T-helper 17 cell (primary cell): ENCODE measurements around the gene GALNT1. TPM values are rescaled to one million over a fixed set of nuclear protein-coding genes. Genes with fewer than 3 reads are reported as not detected.

Experiments used
- ATAC-seq: fragments of 150-1000 bp; cut with Tn5 transposase; 2 replicates; pipeline ENCODE4 v1.10.0; 2021; ENCODE audit warnings: mild to moderate bottlenecking, moderate library complexity
- DNase-seq, 3 donors: peaks; one replicate each; pipeline versions ENCODE4 v3.0.0 to v3.0.0-alpha.2; 2020 to 2021
- H3K9me3 ChIP-seq: one replicate; pipeline ENCODE4 v1.7.0; 2013; ENCODE audit warnings: low read length, mild to moderate bottlenecking; ENCODE audit not compliant: control insufficient read depth, poor library complexity, severe bottlenecking
- H3K27ac Mint-ChIP-seq: one replicate; pipeline ENCODE4 v1.8.0; 2022; ENCODE audit warnings: mild to moderate bottlenecking, moderate library complexity, mixed read lengths
- H3K27me3 Mint-ChIP-seq: one replicate; pipeline ENCODE4 v1.8.0; 2022; ENCODE audit warnings: mixed read lengths
- H3K36me3 Mint-ChIP-seq: one replicate; pipeline ENCODE4 v1.8.0; 2022; ENCODE audit warnings: low read depth, mixed read lengths
- H3K4me1 Mint-ChIP-seq: one replicate; pipeline ENCODE4 v1.8.0; 2022; ENCODE audit warnings: mild to moderate bottlenecking, mixed read lengths
- H3K4me3 Mint-ChIP-seq: one replicate; pipeline ENCODE4 v1.8.0; 2022; ENCODE audit warnings: mild to moderate bottlenecking, moderate library complexity, mixed read lengths
- total RNA-seq, 4 donors: library from RNA in 2 of 4; stranded (reverse) in 2 of 4; gene quantifications; one replicate each; pipeline ENCODE4 v1.2.3 and lab custom pipeline; 2022 to 2026

GALNT1 gene
- total RNA-seq, 2 donors from 2014 or later: 23.7 to 28.3 TPM

GRCh38 chr18:35637227-35637626 lies 55.7 kb downstream of the GALNT1 start:
- no peak overlapping the region for H3K4me3 Mint-ChIP-seq
- no peak overlapping the region for H3K27ac Mint-ChIP-seq

GRCh38 chr18:35639296-35639695 lies 57.8 kb downstream of the GALNT1 start:
- Mint-ChIP-seq H3K36me3 (peaks cover 5% of the 10 kb centered on the region), H3K4me3 (no peak overlapping the region), H3K4me1 (peaks cover 2% of the 10 kb centered on the region), H3K27me3 (no peaks in the 10 kb centered on the region), H3K27ac (no peak overlapping the region)
- no peaks in the 10 kb centered on the region for H3K9me3 ChIP-seq
- DNase-seq (no peak), ATAC-seq (no peak)

More at GRCh38 chr18:35637227-35637626, 55.7 kb downstream of the GALNT1 start:
- H3K9me3 ChIP-seq: no peaks in the 10 kb centered on the region
- H3K27me3 Mint-ChIP-seq: no peaks in the 10 kb centered on the region
- peaks cover 5% of the 10 kb centered on the region for H3K36me3 Mint-ChIP-seq
- H3K4me1 Mint-ChIP-seq: peaks cover 2% of the 10 kb centered on the region
- DNase-seq: no peak
- no peak for ATAC-seq

GRCh38 chr18:35641467-35641866 lies 59.9 kb downstream of the GALNT1 start:
- no peak overlapping the region for H3K4me3 Mint-ChIP-seq
- H3K27me3 Mint-ChIP-seq: no peaks in the 10 kb centered on the region

DNA sequence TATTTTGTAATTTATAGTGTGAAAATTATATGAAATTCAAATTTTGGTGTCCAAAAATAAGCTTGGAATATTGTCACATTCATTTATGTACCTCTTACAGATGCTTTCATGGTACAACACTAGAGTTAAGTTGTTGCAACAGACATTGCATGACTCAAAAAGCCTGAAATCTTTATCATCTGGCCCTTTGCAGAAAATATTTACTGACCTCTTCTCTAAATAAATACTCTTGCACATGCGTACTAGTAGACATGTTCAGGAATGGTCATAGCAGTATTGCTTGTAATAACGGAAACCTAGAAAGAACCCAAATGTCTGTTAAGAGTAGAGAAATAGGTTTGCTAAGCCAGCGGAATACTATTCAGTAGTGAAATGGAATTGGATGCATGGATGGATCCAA lies 60.4 kb downstream of the GALNT1 start:
- ATAC-seq: no peak

More at GRCh38 chr18:35641467-35641866, 59.9 kb downstream of the GALNT1 start:
- no peaks in the 10 kb centered on the region for H3K9me3 ChIP-seq
- no peak for DNase-seq
- no peak for ATAC-seq
- Mint-ChIP-seq H3K27ac (no peak overlapping the region), H3K36me3 (peaks cover 3% of the 10 kb centered on the region), H3K4me1 (peaks cover 2% of the 10 kb centered on the region)

DNA sequence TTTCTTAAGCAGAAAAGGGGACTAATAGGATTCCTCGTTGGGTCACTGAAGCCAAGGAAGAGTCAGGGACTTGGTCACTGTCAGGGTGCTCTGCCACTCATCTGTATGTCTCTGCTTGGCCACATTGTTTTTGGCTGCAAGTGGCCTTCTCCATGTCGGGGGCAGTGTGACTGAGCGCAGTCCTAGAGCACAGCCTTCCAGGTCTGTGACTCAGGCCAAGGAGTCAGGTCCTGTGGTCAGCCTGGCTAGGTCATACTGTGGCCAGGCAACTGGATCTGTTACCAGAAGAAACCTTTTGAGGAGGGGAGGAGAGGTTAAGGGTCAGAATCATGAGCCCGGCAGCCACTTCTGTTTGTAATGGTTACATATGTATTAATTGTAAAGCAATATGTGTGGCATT lies 61.3 kb downstream of the GALNT1 start:
- no peaks in the 10 kb centered on the region for H3K36me3 Mint-ChIP-seq
- no peak for DNase-seq
- no peak for ATAC-seq
- no peaks in the 10 kb centered on the region for H3K27me3 Mint-ChIP-seq
- H3K4me1 Mint-ChIP-seq: peaks cover 2% of the 10 kb centered on the region
- no peak overlapping the region for H3K4me3 Mint-ChIP-seq
- H3K27ac Mint-ChIP-seq: no peak overlapping the region
- H3K9me3 ChIP-seq: no peaks in the 10 kb centered on the region

More for the DNA sequence above, 60.4 kb downstream of the GALNT1 start:
- DNase-seq: no peak
- H3K4me1 Mint-ChIP-seq: peaks cover 2% of the 10 kb centered on the region
- H3K27me3 Mint-ChIP-seq: no peaks in the 10 kb centered on the region
- H3K36me3 Mint-ChIP-seq: peaks cover under 1% of the 10 kb centered on the region
- H3K4me3 Mint-ChIP-seq: no peak overlapping the region
- H3K9me3 ChIP-seq: no peaks in the 10 kb centered on the region
- no peak overlapping the region for H3K27ac Mint-ChIP-seq

GRCh38 chr18:35646449-35646848 lies 64.9 kb downstream of the GALNT1 start:
- Mint-ChIP-seq H3K36me3 (no peaks in the 10 kb centered on the region), H3K4me1 (peaks cover 4% of the 10 kb centered on the region), H3K27ac (no peak overlapping the region), H3K27me3 (no peaks in the 10 kb centered on the region), H3K4me3 (no peak overlapping the region)
- DNase-seq: no peak
- no peak for ATAC-seq
- H3K9me3 ChIP-seq: no peaks in the 10 kb centered on the region

- no peak for ATAC-seq
- no peaks in the 10 kb centered on the region for H3K9me3 ChIP-seq
- no peak overlapping the region for H3K27ac Mint-ChIP-seq
- H3K4me1 Mint-ChIP-seq: peaks cover 20% of the 10 kb centered on the region
- peaks cover 4% of the 10 kb centered on the region for H3K36me3 Mint-ChIP-seq
- DNase-seq: no peak
- H3K27me3 Mint-ChIP-seq: no peaks in the 10 kb centered on the region
- H3K4me3 Mint-ChIP-seq: no peak overlapping the region
Observed at GRCh38 chr18:35653392-35654135, 72.0 kb downstream of the GALNT1 start.

DNA sequence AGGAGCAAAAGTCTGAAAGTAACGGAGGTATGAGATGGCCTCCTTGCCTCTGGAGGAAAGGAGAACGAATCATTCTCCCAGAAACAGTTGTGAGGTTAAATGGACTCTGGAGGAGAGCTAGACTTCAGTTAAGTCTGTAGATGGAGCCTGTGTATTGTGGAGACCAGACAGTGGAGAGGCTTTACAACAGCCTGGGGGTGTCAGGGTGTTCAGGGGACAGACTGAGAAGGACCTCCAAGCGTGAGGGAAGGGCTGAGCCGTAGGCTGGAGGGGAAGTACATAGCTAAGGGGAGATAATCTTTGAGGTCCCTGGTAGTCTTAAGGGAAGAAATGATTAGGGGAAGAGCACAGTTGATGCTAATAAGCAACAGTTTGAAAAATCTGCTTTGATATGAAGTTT lies 76.6 kb downstream of the GALNT1 start:
- no peak for ATAC-seq

DNA sequence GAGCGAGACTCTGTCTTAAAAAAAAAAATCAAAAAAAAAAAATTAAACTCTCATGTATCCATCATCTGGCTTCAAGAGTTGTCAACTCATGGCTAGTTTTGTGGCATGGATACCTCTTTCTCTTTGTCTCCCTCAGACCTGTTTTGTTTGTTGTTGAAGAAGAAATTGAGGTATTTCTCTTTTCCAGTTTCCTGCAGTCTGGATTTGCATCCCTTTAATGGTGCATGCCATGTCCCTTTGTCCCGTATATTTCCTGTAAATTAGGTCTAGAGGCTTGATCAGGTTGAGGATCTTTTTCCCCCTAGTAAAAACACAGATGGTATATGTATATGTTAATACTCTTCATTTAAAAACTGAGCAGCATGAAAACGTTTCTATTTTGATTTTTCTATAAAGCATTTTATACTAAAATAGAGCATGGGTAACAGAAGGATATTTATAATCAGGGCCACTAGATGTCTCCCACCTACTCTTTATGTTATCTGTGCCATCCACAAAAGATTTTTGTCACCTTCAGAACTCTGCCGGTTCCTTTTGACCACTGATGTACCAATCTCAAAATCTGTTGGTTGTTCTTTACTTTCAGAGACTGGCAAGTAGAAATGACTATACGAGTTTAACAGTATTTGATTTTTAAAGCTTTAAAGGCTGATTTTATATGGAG lies 80.1 kb downstream of the GALNT1 start:
- H3K9me3 ChIP-seq: no peaks in the 10 kb centered on the region
- ATAC-seq: no peak
- H3K36me3 Mint-ChIP-seq: peaks cover 13% of the 10 kb centered on the region
- no peak for DNase-seq
- no peak overlapping the region for H3K4me3 Mint-ChIP-seq
- H3K4me1 Mint-ChIP-seq: no peaks in the 10 kb centered on the region
- no peaks in the 10 kb centered on the region for H3K27me3 Mint-ChIP-seq
- no peak overlapping the region for H3K27ac Mint-ChIP-seq

More for the DNA sequence above, 76.6 kb downstream of the GALNT1 start:
- no peak overlapping the region for H3K27ac Mint-ChIP-seq
- H3K27me3 Mint-ChIP-seq: no peaks in the 10 kb centered on the region
- H3K4me1 Mint-ChIP-seq: peaks cover 7% of the 10 kb centered on the region
- H3K4me3 Mint-ChIP-seq: no peak overlapping the region
- DNase-seq: no peak
- peaks cover 3% of the 10 kb centered on the region for H3K36me3 Mint-ChIP-seq
- H3K9me3 ChIP-seq: no peaks in the 10 kb centered on the region

DNA sequence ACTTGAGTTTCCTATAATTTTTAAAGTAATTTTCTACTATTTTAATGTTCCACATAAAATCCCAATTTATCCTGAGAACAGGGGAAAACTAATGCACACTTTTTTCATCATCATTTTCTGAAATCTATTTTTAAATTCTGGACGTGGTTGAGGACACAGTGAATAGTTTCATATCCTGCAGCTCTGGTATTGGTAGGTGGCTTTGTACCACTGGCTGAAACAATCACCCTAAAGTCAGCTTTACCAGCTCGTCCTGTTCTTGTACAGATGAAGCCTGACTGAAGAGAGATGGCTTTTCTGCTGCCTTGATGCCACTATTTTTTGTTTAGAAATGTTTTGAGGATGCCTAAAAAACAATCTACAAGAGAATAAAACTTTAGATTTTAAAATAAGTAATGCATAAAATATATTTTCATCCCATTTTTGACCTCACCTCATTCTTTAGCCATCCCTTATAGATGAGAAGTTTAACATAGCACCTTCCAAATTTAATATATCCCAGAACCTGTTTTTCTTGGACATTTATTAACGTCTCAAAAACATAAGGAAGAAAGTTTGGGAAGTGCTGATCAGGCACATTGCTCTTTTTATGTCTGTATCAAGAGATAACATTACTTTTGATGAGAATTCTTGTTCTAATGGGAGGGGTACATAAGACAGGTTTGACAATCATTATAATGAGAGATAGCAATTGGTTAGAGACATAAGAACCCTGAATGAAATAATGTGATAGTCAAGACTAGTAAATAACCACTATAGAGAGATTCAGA lies 80.9 kb downstream of the GALNT1 start:
- no peaks in the 10 kb centered on the region for H3K9me3 ChIP-seq
- ATAC-seq: no peak
- Mint-ChIP-seq H3K4me1 (no peaks in the 10 kb centered on the region), H3K27me3 (no peaks in the 10 kb centered on the region), H3K4me3 (no peak overlapping the region), H3K36me3 (peaks cover 17% of the 10 kb centered on the region), H3K27ac (no peak overlapping the region)
- DNase-seq: no peak

DNA sequence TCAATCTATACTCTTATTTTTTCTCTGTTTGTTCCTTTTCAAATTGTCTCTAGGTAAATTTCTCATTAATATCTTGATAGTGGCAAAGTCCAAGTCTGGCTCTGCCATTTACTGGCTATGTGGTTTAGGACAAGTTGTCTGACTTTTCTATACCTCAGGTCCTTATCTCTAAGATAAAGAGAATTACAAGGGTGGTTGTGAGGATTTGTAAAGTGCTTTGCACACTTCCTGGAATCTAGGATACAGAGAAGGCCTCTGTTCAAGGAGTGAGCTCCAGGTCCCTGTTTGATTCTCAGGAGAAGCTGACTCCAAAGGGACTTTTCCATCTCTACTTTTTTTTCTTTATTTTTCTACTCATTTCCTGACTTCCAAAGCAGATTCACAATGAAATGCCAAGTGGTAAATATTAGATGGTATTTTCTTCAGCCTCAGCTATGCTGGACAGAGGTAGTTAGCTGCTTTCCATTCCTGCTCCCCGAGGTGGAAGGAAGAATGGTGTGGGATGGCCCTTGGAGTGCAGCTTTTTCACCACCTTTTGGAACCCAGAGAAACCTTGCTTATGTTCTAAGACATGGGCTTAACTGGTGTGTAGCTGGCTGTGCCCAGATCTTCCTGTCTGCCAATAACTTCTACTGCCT lies 90.5 kb downstream of the GALNT1 start:
- no peak for ATAC-seq
- peaks cover 6% of the 10 kb centered on the region for H3K36me3 Mint-ChIP-seq
- DNase-seq: no peak
- no peaks in the 10 kb centered on the region for H3K27me3 Mint-ChIP-seq
- no peak overlapping the region for H3K27ac Mint-ChIP-seq
- peaks cover 2% of the 10 kb centered on the region for H3K4me1 Mint-ChIP-seq
- no peak overlapping the region for H3K4me3 Mint-ChIP-seq
- H3K9me3 ChIP-seq: no peaks in the 10 kb centered on the region

DNA sequence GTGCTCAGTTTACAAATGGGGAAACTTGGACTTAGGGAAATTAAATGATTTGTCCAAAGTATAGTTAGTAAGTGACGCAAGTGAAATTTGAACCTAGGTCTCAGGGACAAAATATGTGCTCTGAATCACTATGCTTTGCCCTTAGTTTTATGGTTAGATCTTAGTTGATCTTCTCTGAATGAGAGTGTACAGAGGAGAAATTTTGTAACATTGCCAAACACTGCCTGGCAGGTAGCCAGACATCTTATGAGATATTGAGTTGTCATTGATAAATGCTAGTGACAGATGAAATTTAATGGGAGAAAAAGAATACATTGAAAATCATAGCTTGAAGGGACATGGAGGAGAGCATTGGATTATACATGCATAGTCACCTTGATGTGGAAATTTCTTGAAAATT lies 91.4 kb downstream of the GALNT1 start:
- no peaks in the 10 kb centered on the region for H3K27me3 Mint-ChIP-seq

GRCh38 chr18:35673682-35674081 lies 92.1 kb downstream of the GALNT1 start:
- DNase-seq (no peak), ATAC-seq (no peak)
- no peaks in the 10 kb centered on the region for H3K9me3 ChIP-seq
- Mint-ChIP-seq H3K4me3 (no peak overlapping the region), H3K4me1 (peaks cover 2% of the 10 kb centered on the region), H3K36me3 (peaks cover 7% of the 10 kb centered on the region), H3K27ac (no peak overlapping the region), H3K27me3 (no peaks in the 10 kb centered on the region)

More for the DNA sequence above, 91.4 kb downstream of the GALNT1 start:
- ATAC-seq (no peak), DNase-seq (no peak)
- no peak overlapping the region for H3K27ac Mint-ChIP-seq
- no peaks in the 10 kb centered on the region for H3K9me3 ChIP-seq
- peaks cover 2% of the 10 kb centered on the region for H3K4me1 Mint-ChIP-seq
- no peak overlapping the region for H3K4me3 Mint-ChIP-seq
- peaks cover 5% of the 10 kb centered on the region for H3K36me3 Mint-ChIP-seq
